Esophagus squamous epithelium (tissue), 4 donors: ENCODE measurements around the gene NPDC1.
"Not testable (repeated sequence)": the region's sequence is repeated elsewhere in the genome, so short reads cannot be mapped to it uniquely, and the experiment has no call there.

Experiments used
- CTCF ChIP-seq, 6 experiments: fragments of 450-650 bp in 4 of 6; fragments of 200-600 bp in 2 of 6; sonication (generic) in 2 of 6; IDR thresholded peaks; one replicate each; pipeline ENCODE4 v1.5.1; 2016 to 2019; ENCODE audit warnings: antibody characterized with exemption in 6 of 6, mild to moderate bottlenecking in 4 of 6, moderate library complexity in 4 of 6
- POLR2A ChIP-seq, 4 donors: fragments of 450-650 bp; IDR thresholded peaks; one replicate each; pipeline ENCODE4 v1.6.1; 2017; ENCODE audit warnings: antibody characterized with exemption in 4 of 4, mild to moderate bottlenecking in 4 of 4, moderate library complexity in 3 of 4

- peak in 5 of 6 experiments; percentile 28 to 64 (median 48) for TF ChIP-seq CTCF (IDR thresholded peaks at IDR 0.05)
- not testable (repeated sequence) for TF ChIP-seq POLR2A (IDR thresholded peaks at IDR 0.05)
These were observed 41.7 kb downstream of the NPDC1 start for GRCh38 chr9:137004285-137004684.
